ENCODE results near the gene RBM28.

The RBM28 gene

DNA sequence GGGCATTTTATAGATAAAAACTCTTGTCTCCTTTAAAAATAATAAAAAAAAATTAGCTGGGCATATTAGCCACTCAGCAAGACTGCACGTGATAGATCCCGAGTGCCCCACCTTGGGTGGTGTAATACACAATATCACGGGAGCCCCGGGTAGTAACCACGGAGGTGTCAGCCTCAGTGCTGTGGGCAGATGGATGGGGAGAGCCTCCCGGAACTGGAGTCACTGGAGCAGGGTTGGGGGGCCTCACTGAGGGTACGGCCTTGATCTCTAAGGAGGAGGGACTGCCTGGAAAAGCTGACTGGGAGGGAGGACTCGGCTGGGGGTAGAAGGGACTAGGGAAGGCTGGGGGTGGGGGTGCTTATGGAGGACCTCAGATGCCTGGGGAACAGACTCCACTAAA is 90.0 kb downstream of the RBM28 start:
- no peak for DNase-seq

GRCh38 chr7:128251337-128251736 is 92.4 kb downstream of the RBM28 start:
- no peak for DNase-seq

Measured in NCI-H524 treated with DMSO at 0.1 percent for 48 hours (cell line).